Activated CD8-positive, alpha-beta memory T cell treated with anti-CD3 and anti-CD28 coated beads, Interleukin-2, amount 50 U/mL, for 24 hours (primary cell): ENCODE data around the gene AFF3.

Experiments
- DNase-seq: peaks from one replicate; pipeline ENCODE4 v3.0.0-alpha.2; 2020; ENCODE audit errors: extremely low read depth

Gene AFF3

DNA sequence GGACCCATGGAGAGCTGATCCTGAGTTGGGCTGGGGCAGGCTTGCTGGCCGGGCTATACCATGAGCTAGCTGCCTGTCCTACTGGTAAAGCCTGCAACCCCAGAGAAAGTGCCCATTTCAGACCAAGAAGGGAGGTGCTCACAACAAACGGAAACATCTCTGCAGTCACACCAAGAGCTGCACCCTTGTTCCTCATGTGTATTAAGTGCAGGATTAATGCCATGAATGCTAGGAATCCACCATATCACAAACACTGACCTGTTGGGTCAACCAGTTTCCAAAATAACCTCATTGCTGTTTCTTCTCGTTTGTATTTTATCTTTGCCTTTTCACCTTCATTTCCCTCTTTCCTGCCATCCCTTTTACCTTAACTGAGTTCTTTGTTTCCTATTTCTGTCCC lies 69.9 kb downstream of the AFF3 start:
- no peak for DNase-seq

GRCh38 chr2:100071335-100072043 lies 70.9 kb downstream of the AFF3 start:
- DNase-seq: no peak

GRCh38 chr2:100070078-100070477 lies 72.3 kb downstream of the AFF3 start:
- DNase-seq: no peak

- no peak for DNase-seq
Observed at GRCh38 chr2:100068395-100068794, 74.0 kb downstream of the AFF3 start.

- DNase-seq: no peak
Observed at GRCh38 chr2:100067784-100068183, 74.6 kb downstream of the AFF3 start.

- no peak for DNase-seq
Observed at GRCh38 chr2:100066856-100067255, 75.5 kb downstream of the AFF3 start.

- no peak for DNase-seq
Observed at GRCh38 chr2:100066246-100066645, 76.1 kb downstream of the AFF3 start.

- no peak for DNase-seq
Observed at GRCh38 chr2:100064592-100065428, 77.6 kb downstream of the AFF3 start.

GRCh38 chr2:100064165-100064564 lies 78.2 kb downstream of the AFF3 start:
- no peak for DNase-seq

GRCh38 chr2:100063459-100063953 lies 78.9 kb downstream of the AFF3 start:
- DNase-seq: no peak

- DNase-seq: no peak
Observed at GRCh38 chr2:100062336-100062735, 80.1 kb downstream of the AFF3 start.

- DNase-seq: no peak
Observed at GRCh38 chr2:100060875-100061274, 81.5 kb downstream of the AFF3 start.

- no peak for DNase-seq
Observed at GRCh38 chr2:100059638-100060037, 82.8 kb downstream of the AFF3 start.

DNA sequence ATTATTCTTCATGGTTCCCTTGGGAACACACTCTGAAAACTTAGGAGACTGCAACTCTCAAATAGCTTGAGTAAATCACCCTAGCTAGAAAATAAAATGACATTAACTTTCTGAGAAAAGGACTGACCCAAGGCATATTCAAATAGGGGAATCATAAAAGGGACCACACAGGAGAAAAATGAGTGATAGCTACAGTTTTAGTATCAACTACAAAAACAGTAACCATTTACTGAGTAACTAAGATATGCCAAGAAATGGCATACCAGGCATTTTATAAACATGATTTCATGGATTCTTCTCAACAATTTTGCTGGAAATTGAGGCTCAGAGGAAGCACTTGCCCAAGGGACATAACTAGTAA lies 84.5 kb downstream of the AFF3 start:
- DNase-seq: no peak

DNA sequence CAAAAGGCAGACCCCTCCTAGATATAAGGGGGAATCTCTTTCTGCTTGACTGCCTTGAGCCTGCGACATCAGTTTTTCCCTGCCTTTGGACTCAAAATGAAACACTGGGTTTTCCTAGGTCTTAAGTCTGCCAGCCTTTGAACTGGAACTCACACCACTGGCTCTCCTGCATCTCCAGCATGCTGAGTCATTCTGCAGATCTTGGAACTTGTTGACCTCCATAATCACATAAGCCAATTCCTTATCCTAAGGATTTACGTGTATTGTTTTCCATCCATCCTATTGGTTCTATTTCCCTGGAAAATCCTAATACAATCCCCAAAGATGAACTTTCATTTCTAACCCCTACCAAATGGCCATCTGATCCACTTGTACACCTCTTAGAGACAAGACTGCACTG lies 88.0 kb downstream of the AFF3 start:
- no peak for DNase-seq

DNA sequence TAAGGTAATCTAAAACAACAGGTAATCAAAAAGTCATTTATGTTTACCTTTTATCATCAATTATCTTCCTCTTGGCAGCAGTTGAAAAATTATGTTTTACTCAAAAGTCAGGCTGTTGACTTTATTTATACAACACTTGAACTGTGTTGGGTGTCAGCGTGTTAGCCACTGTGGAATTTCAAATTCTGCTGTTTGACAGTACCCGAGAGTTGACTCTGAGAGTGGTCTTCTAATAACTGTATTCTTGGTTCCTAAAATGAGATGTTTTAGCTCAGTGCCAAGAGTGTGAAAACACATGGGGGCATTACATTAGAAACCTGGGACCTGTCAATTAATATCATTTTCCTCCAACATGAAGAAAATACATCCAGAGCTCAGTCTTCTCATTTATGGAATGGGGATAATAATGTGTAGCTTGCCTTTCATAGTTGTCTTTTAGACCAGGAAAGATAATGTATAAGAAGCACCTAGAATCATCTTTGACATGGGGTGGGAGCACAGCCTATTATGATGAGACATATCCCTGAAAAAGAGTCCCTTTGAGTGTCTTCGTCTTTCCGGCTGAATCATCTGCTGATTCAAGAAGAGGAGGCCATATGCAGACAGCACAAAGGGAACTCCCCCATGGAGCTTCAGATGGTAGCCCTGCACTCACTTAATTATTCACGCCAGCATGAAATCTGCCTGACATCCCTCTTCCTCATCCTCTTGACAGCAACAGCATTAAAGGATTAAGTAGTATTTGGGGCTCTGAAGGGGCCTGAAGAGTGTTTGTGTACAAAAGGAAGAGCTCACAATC lies 89.1 kb downstream of the AFF3 start:
- DNase-seq: no peak

DNA sequence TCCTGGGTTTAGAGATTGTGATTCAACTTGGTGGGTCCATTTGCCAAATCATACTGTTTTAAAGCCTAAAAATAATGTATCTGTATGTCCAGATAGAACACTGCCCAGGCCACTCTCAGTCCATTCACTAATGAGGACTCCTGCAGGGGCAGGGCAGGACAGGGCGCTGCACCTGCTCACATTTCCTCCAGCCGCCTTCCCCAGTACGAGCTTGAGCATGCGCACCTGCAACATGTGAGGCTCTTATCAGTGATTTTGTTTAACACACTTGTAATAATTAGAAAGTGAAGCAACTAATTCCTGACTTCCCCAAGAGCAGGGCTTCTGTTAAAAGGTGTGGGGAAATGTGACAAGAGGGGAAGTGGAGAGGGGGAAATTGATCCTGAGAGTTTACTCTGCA lies 89.7 kb downstream of the AFF3 start:
- DNase-seq: no peak

- DNase-seq: no peak
Observed at GRCh38 chr2:100051253-100051652, 91.1 kb downstream of the AFF3 start.

DNA sequence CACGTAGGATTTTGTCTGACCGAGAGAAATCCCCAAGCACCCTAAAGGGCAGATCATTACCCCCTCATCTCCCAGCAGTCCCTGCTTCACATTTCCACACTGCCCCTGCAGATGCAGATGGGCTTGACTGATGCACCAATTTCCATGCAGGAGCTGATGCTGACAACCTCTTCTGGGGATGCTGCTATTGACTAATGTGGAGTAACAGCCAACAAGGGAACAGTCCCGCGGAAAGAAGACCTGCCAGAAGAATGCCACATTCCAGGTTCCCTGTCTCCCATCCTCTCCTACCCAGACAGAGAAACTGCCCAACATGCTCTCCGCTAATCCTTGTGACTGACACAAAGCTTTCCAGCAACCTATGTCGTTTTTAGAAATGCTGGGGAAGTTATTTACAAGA lies 91.7 kb downstream of the AFF3 start:
- DNase-seq: no peak

- no peak for DNase-seq
Observed at GRCh38 chr2:100046961-100047947, 95.1 kb downstream of the AFF3 start.

- no peak for DNase-seq
Observed at GRCh38 chr2:100045000-100045399, 97.4 kb downstream of the AFF3 start.
